GM19239 (cell line): Measurements from ENCODE around the gene STK32C.
"Not testable (repeated sequence)": the region's sequence is repeated elsewhere in the genome, so short reads cannot be mapped to it uniquely, and the experiment has no call there.

Experiments used
- DNase-seq: peaks from one replicate; pipeline ENCODE4 v3.0.0; 2011; ENCODE audit warnings: low spot score; ENCODE audit not compliant: insufficient read length
- FAIRE-seq: peaks from 2 replicates; lab custom pipeline; 2011; peaks lifted over from hg19 to GRCh38; lab: Jason Lieb, UNC

Gene STK32C

DNA sequence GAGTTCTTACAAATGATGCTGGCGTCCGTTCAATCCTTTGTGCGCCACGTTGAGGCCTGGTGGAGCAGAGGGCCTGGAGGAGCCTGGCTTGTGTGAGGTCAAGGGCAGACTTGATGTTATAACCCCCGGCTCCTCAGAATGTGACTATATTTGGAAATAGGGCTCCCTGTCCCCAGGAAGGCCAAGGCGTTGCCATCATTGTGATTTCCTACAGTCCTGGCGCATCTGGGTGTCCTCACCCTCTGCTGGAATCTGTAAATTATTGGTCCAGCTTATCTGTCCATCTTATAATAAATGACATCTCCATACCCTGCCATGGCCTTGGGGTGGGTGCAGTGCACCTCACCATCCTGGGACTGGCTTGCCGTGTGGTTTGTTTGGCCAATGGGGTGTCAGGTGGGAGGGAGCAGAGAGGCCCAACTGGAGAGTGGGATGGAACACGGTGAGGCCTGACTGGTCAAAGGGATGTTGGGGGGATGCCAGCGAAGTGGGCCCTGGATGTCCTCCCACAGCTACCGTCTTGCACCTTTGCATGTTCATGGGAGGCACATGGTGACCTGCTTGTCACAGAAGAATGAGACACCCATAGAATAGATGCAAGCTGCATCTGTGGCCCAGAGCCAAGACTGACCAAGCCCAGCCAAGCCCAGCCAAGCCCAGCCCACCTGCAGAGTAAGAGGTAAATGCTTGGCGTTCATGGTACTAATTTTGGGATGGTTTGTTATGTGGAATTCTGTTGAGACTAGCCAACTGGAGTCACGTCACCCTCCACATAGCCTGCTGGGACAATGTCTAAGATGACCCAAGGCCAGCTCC is 13.1 kb upstream of the STK32C start:
- FAIRE-seq (no peak), DNase-seq (no peak)

- FAIRE-seq (peak; percentile 98), DNase-seq (peak; percentile 65)
These were observed 12.3 kb upstream of the STK32C start for GRCh38 chr10:132319853-132320653.

- DNase-seq, FAIRE-seq: not testable (repeated sequence)
These were observed 9.7 kb upstream of the STK32C start for GRCh38 chr10:132317477-132317876.

GRCh38 chr10:132316133-132316532 is 8.4 kb upstream of the STK32C start:
- no peak for DNase-seq
- FAIRE-seq: no peak

DNA sequence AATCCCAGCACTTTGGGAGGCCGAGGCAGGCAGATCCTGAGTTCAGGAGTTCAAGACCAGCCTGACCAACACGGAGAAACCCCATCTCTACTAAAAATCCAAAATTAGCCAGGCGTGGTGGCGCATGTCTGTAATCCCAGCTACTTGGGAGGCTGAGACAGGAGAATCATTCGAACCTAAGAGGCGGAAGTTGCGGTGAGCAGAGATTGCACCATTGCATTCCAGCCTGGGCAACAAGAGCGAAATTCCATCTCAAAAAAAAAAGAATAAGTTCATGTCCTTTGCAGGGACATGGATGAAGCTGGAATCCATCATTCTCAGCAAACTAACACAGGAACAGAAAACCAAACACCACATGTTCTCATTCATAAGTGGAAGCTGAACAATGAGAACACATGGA is 7.1 kb upstream of the STK32C start:
- not testable (repeated sequence) for DNase-seq, FAIRE-seq

GRCh38 chr10:132314336-132314735 is 6.6 kb upstream of the STK32C start:
- DNase-seq: no peak
- FAIRE-seq: no peak

DNA sequence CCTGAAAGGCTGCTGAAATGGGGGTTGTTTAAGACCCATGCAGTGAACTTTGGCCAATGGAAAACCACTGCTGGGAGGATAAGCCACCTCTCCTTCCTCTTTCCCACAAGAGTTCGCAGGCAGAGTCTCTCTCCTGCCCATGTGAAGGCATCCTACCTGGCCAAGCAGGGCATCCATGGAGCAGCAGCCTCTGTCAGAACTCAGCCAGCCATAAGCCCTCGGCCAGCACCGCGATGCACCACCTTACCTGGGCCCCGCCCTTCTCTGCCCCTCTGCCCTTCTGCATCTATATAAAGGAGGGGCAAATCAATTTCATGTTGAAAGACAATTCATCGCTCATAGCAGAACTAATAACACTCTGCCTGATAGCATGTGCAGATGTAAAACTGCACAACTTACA is 6.1 kb upstream of the STK32C start:
- DNase-seq: no peak
- no peak for FAIRE-seq

GRCh38 chr10:132313305-132313704 is 5.6 kb upstream of the STK32C start:
- FAIRE-seq (no peak), DNase-seq (no peak)

DNA sequence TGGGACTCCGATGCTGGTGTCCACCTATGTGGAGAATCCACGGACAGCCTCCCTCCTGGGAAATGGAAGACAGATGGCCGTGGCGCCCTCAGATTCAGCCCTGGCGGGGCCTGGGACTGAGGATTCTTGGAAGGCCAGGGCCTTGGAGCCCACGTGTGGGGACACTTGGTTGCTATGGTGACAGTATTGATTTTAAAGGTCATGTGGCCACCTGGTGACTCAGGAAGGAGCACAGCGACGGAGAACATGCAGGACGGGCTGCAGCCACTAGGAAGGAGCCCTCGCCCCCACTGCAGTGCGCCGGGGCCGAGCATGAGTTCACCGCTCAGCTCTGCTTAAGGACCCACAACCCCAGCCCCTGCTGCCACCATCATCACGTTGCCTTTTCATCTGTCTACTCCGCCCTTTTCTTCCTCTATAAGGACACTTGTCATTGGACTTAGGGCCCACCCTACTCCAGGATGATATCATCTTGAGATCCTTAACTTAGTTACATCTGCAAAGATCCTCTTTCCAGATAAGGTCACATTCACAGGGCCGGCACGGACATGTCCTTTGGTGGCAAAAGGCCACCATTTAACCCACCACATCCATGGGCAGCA is 3.7 kb upstream of the STK32C start:
- FAIRE-seq (no peak), DNase-seq (no peak)

- FAIRE-seq (no peak), DNase-seq (no peak)
These were observed 3.1 kb upstream of the STK32C start for GRCh38 chr10:132310701-132311337.

DNA sequence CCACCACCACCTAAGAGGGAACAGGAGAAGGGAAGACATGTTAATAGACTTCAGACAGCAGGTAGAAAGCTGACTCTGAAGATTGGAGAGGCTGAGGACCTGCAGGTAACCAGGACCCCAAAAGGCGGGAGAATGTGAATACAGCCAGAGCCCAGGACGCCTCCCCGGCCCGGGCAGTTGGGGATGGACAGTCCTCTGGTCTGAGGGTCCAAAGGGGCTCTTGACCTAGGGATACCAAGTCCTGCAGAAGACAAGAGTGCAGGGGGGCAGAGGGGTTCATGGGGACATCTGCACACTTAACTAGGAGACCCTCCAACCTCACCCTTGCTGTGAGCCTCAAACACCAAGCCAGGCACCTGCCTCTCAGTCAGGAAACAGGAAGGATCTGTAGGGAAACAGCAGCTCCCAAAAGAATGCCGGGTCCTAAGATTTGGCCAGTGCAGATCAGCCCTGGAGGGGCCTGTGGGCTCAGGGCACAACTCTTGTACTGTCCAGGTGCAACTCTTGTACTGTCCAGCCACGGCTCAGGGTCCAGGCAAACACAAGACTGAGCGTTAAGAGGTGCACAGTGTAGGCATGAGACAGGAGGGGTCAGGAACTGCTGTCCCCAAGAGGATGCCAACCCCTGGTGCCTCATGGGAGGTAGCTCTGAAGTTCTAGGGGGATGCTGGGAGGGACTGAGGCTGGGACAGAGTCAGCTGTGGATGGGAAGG is 2.3 kb upstream of the STK32C start:
- DNase-seq (no peak), FAIRE-seq (no peak)

DNA sequence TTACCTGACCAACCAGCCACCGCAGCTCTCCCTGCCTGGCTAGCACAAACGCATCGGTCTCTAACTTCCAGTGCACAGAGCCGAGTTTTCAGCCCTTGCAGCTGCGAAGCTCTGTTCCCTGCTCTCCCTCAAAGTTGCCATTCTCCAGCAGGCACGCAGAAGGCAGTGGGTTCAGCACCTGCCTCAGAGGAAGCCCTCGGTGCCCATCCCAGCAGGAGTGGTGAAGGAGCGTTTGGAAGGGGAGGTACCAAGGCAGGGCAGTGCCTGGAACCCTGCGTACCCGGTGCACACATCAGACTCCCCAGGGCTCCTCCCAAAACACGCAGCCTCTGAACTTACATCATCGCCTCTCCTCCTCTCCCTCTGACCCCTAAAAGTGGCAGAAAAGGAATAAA is 1.7 kb upstream of the STK32C start:
- no peak for FAIRE-seq
- no peak for DNase-seq

DNA sequence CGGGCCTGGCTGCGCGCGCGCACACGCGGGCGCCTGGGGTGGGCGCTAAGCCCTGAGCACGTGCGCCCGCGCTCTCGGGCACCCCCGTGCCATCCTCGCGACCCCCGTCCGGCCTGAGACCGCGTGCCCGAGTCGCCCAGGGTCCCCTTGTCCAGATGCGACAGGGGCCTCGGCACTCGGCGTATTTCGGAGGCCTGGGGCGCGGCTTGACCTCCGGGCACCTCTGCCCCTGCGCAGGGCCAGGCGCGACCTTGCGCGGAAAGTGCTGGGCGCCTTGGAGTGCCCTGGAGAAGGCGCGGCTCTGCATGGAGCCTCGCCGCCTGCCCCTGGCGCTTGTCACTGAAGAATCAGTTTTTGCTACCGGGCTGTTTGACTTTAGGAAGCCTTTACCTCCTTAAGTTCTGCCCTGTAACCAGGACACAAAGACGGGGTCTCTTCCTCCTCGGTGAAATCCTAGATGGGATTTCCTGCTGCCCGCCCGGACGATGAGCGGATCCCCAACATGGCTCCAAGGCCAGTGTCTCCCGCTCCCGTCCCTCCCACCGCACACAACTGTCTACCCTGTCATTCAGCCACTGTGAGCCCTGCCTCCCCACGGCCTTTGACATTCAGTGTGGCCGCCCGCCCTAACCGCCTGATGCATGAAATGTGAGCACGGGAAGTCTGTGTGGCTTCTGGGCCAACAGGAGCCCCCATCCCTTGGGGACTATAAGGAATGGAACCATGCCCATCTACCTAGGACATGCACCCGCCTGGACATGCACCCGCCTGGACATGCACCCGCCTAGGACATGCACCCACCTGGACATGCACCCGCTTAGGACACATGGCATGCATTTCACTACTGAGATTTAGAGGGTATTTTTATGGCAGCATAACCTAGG is 1.1 kb upstream of the STK32C start:
- no peak for DNase-seq
- FAIRE-seq: no peak

GRCh38 chr10:132306864-132307751 is 642 bp downstream of the STK32C start:
- FAIRE-seq (no peak), DNase-seq (no peak)

GRCh38 chr10:132306343-132306685 is 1.4 kb downstream of the STK32C start:
- FAIRE-seq: no peak
- DNase-seq: no peak

DNA sequence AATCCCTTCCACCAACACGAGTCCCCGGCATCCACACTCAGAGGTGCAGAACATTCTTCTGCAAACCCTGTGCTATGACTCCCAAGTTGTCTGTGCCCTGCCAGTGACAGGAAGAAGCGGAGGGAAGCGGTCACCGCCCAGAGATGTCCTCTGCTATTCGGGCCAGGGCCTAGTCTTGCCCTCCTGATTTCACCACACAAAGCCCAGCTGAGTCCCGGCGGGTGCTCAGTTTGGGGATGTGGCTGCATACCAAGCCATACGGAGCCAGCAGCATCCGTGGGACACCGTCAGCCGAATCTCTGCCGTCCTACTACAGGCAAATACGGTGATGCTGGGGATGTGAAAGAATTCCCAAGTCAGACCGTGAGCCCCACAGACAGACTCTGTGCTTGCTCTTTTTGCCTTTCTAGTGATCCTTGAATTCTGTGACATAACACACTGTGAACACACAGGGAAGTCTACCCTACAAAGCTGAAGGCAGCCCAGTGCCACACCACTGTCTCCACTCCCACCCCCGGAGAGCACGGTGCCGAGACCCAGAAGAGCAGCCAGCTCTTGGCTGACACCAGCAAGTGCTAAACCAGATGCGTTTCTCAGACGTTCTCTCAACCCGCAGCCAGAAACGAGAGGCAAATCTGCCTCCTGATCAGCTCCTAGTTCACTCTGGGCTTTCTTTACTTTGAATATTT is 2.0 kb downstream of the STK32C start:
- FAIRE-seq (no peak), DNase-seq (no peak)

DNA sequence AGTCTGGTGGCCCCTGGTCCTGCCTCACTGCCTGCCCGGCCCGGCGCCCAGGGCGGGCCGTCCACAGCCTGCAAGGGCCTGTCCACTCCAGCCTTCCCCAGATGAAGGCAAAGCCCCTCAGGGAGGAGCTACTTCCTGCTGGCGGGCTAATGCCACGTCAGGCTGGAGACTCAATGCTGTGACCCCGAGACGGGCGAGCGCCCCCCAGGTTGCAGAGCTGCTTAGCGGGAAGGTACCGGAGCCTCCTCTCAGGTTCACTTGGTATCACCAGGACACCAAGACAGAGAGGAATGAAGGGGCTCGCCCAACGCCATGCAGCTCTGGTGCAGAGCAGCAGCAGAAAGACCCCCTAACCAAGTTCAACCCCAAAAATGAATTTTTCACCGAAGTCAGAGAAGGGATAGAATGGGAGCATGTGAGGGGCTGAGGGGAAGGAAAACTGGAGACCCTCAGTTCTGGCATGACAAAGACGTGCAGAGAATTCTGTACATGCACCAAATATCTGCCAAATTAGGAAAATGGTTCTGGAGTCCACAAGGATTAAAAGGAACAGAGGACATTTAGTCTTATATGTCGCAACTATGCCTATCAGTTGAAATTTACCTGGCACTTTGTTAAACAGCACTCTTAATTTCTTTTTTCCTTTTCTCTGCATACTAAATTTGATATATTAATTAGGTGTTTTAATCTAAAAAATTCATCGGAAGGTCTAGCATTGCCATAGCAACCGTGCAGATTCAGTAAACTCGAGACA is 2.8 kb downstream of the STK32C start:
- DNase-seq: no peak

More for the DNA sequence above, 2.8 kb downstream of the STK32C start:
- no peak for FAIRE-seq
